CD4-positive, alpha-beta memory T cell (primary cell): ENCODE results near the gene SCAMP3. TPM values are rescaled to one million over a fixed set of nuclear protein-coding genes. Genes with fewer than 3 reads are reported as not detected.
"Not testable (repeated sequence)": the region's sequence is repeated elsewhere in the genome, so short reads cannot be mapped to it uniquely, and the experiment has no call there.

Source experiments
- CTCF ChIA-PET: fragments of 350-600 bp; sonication (Branson Sonifier 250); formaldehyde crosslinking; loops from one replicate; lab custom pipeline; 2021; ENCODE audit warnings: inconsistent platforms; ENCODE audit not compliant: partially characterized antibody; lab: Charles Lee
- POLR2A ChIA-PET: fragments of 350-600 bp; sonication (Branson Sonifier 250); formaldehyde crosslinking; loops from one replicate; lab custom pipeline; 2021; ENCODE audit not compliant: partially characterized antibody; lab: Charles Lee
- DNase-seq, 5 donors: peaks; one replicate each; pipeline versions ENCODE4 v3.0.0 to v3.0.0-alpha.2; 2020 to 2022; ENCODE audit warnings: mixed read lengths in 1 of 5
- H3K27ac ChIP-seq: one replicate; pipeline ENCODE4 v1.7.0; 2013; ENCODE audit warnings: low read depth, low read length
- H3K27me3 ChIP-seq: 2 replicates; pipeline ENCODE4 v1.7.0; 2013; ENCODE audit warnings: mild to moderate bottlenecking, low read length, moderate library complexity; ENCODE audit not compliant: insufficient read depth
- H3K36me3 ChIP-seq: 2 replicates; pipeline ENCODE4 v1.7.0; 2013; ENCODE audit warnings: mild to moderate bottlenecking, low read length, moderate library complexity; ENCODE audit not compliant: insufficient read depth
- H3K4me1 ChIP-seq: 2 replicates; pipeline ENCODE4 v1.7.0; 2013; ENCODE audit warnings: mild to moderate bottlenecking, low read length, moderate library complexity; ENCODE audit not compliant: insufficient read depth
- H3K4me3 ChIP-seq, 2 donors: one replicate each; pipeline ENCODE4 v1.7.0; 2013; ENCODE audit warnings: low read length in 2 of 2, mild to moderate bottlenecking in 1 of 2
- H3K9me3 ChIP-seq, 2 donors: one replicate each; pipeline ENCODE4 v1.7.0; 2013; ENCODE audit warnings: low read length in 2 of 2, control low read depth in 1 of 2; ENCODE audit not compliant: control insufficient read depth in 1 of 2
- H3K27ac Mint-ChIP-seq, 7 donors: one replicate each; pipeline ENCODE4 v1.8.0; 2020 to 2021; ENCODE audit warnings: mixed read lengths in 7 of 7, mild to moderate bottlenecking in 6 of 7, inconsistent platforms in 3 of 7, moderate library complexity in 3 of 7
- H3K27me3 Mint-ChIP-seq, 2 donors: one replicate each; pipeline ENCODE4 v1.8.0; 2020 to 2021; ENCODE audit warnings: mixed read lengths in 2 of 2
- H3K36me3 Mint-ChIP-seq, 2 donors: one replicate each; pipeline ENCODE4 v1.8.0; 2020 to 2021; ENCODE audit warnings: mixed read lengths in 2 of 2, inconsistent platforms in 1 of 2, mild to moderate bottlenecking in 1 of 2
- H3K4me1 Mint-ChIP-seq, 4 donors: one replicate each; pipeline ENCODE4 v1.8.0; 2020 to 2021; ENCODE audit warnings: mixed read lengths in 4 of 4, mild to moderate bottlenecking in 1 of 4
- H3K4me3 Mint-ChIP-seq, 8 donors: one replicate each; pipeline ENCODE4 v1.8.0; 2020 to 2021; ENCODE audit warnings: mixed read lengths in 8 of 8, mild to moderate bottlenecking in 7 of 8, moderate library complexity in 6 of 8, inconsistent platforms in 3 of 8
- H3K9me3 Mint-ChIP-seq, 8 donors: one replicate each; pipeline ENCODE4 v1.8.0; 2020 to 2021; ENCODE audit warnings: mixed read lengths in 8 of 8, mild to moderate bottlenecking in 5 of 8, inconsistent platforms in 3 of 8, moderate library complexity in 1 of 8
- intact Hi-C: fragments of 100-400 bp; cut with micrococcal nuclease; formaldehyde crosslinking; loops from one replicate; pipeline ENCODE4 v1.15.1; 2023
- polyA plus RNA-seq, 2 donors: library from polyadenylated mRNA; unstranded; fragments of 300-500 nt; fragmentation: Illumina TruSeq; gene quantifications; one replicate each; pipeline ENCODE4 v1.2.3, GENCODE V29; 2021
- total RNA-seq, 2 experiments: library from RNA; stranded (reverse); gene quantifications; one replicate each; pipeline ENCODE4 v1.2.3, GENCODE V29; 2021

Gene SCAMP3
- total and polyA plus RNA-seq, 4 experiments from 2014 or later = 94.4 to 160 (median 116) TPM

DNA sequence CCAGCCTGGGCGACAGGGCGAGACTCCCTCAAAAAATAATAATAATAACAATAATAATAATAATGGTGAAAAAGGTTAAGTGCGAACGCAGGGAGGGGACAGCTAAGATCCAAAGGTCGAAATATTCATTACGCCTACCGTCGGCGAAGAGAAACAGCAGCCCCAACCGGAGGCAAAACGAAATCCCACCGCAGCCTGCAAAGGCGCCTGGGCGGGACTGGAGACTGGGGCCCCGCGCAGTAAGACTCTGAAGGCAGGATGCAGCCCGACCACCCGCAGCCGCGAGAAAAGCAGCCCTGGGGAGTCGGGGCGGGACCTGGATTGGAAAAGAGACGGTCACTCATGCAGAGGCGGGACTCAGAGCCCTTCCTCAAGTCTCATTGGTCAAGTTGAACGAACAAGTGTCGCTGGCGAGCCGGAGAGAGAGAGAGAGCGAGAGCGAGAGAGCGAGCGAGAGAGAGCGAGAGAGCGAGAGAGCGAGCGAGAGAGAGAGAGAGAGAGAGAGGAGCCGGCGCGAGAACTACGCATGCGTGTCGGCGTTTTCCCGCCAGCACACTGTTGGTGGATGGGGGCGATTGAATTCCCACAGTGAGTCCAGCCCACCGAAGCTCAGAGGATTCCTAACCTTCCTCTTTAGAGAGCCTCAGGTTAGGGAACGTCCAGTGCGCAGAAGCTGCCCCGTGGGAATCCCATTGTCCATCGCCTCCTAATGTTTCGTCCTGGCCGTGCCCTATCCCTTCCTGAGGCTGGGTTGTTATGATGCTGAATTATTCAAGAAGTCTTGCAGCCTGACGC lies 17.6 kb downstream of the SCAMP3 start:
- peak overlapping the region; percentile 78 for H3K27ac ChIP-seq
- H3K9me3 ChIP-seq = no peaks in the 10 kb centered on the region
- intact Hi-C loops = loop anchor here (1.0 to 5.0 kb wide), 5 partner anchors 17 to 72 kb away; partner anchors contain the start of genes HCN3, KRTCAP2, MTX1 and THBS3
- peaks cover 47% of the 10 kb centered on the region for H3K4me1 ChIP-seq
- CTCF ChIA-PET = interaction anchor here (0.6 to 3.7 kb wide), 9 partner anchors 17 to 77 kb away, joined by 3 to 14 read pairs (median 5); partner anchors contain the start of genes KRTCAP2, MTX1, RUSC1 and THBS3
- peaks cover 3% of the 10 kb centered on the region in 2 donors for H3K27me3 Mint-ChIP-seq
- H3K36me3 Mint-ChIP-seq = peaks cover 0 to 9% of the 10 kb centered on the region in 2 donors
- peak overlapping the region; percentile 95 to 100 (median 99) for H3K27ac Mint-ChIP-seq
- H3K36me3 ChIP-seq = no peaks in the 10 kb centered on the region
- peaks cover 0 to 9% (median 2%) of the 10 kb centered on the region in 8 donors for H3K9me3 Mint-ChIP-seq
- H3K27me3 ChIP-seq = no peaks in the 10 kb centered on the region
- H3K4me3 ChIP-seq = peak overlapping the region; percentile 11 to 73
- peak; percentile 94 to 98 (median 96) for DNase-seq
- POLR2A ChIA-PET = interaction anchor here (0.6 to 3.5 kb wide), 30 partner anchors 9 to 873 kb away, joined by 3 to 47 read pairs (median 4); partner anchors contain the start of genes ASH1L, CLK2, ENTREP3 and GON4L
- peak overlapping the region; percentile 90 to 98 (median 93) for H3K4me3 Mint-ChIP-seq
- peaks cover 14 to 58% (median 39%) of the 10 kb centered on the region in 4 donors for H3K4me1 Mint-ChIP-seq

DNA sequence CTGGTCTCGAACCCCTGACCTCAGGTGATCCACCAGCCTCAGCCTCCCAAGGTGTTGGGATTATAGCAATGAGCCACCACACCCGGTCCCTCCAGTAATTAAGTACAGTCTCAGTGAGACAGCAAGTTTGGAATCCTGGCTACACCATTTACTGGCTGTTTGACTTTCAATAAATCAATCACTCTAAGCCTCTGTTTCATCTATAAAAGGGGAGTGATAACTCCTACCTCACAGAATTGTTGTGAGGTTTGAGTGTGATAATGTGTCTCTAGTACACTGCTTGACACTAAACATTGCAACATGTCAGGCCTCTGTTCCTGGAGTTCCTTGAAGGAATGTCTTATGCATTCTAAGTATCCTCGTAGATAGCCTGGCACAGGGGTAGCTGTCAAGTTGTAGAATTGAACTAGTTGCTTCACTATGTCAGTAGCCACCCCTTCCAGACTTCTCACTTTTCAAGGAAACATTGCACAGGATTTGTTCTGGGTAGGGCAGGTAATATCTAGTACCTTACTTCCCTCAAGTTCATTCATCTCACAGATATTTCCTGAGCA lies 19.3 kb downstream of the SCAMP3 start:
- peak overlapping the region; percentile 78 for H3K27ac ChIP-seq
- Mint-ChIP-seq H3K9me3 (peaks cover 0 to 9% (median 2%) of the 10 kb centered on the region in 8 donors), H3K27me3 (peaks cover 3% of the 10 kb centered on the region in 2 donors), H3K4me1 (peaks cover 16 to 59% (median 43%) of the 10 kb centered on the region in 4 donors), H3K27ac (peak overlapping the region; percentile 84 to 100 (median 99)), H3K36me3 (peaks cover 3 to 20% of the 10 kb centered on the region in 2 donors), H3K4me3 (peak overlapping the region; percentile 90 to 98 (median 93))
- CTCF ChIA-PET = interaction anchor here (0.7 to 3.2 kb wide), 5 partner anchors 8 to 70 kb away, joined by 3 to 14 read pairs (median 4); partner anchors contain the start of genes KRTCAP2, MTX1 and THBS3
- H3K36me3 ChIP-seq = no peaks in the 10 kb centered on the region
- H3K4me3 ChIP-seq = no peak overlapping the region
- H3K4me1 ChIP-seq = peaks cover 47% of the 10 kb centered on the region
- no peak for DNase-seq
- H3K27me3 ChIP-seq = no peaks in the 10 kb centered on the region
- intact Hi-C loops = loop anchor here (5.0 kb wide), 4 partner anchors 34 to 71 kb away; partner anchors contain the start of genes HCN3, KRTCAP2, MTX1 and THBS3
- POLR2A ChIA-PET = interaction anchor here (0.8 to 3.5 kb wide), 8 partner anchors 11 to 81 kb away, joined by 3 to 47 read pairs (median 17); partner anchors contain the start of genes ENTREP3, MTX1, SCAMP3 and THBS3
- H3K9me3 ChIP-seq = no peaks in the 10 kb centered on the region

DNA sequence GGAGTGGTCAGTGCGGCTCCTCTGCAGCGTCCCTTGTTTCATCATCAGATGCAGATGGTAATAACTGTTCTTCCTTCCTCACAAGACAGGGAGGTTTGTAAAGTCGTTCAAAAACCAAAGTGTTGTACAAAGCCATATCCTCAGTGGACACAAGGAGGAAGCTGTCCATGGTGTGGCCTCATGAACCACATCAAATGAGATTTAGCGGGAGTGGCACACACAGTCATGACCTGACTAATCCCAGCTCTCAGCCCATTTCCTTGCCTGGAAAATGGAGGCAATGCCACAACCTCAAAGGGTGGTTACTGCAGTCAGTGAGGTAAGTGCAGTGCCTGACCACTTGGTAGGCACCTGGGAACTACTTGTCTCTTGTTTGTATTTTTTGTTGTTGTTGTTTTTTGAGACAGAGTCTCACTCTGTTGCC lies 20.3 kb downstream of the SCAMP3 start:
- DNase-seq = no peak
- H3K36me3 Mint-ChIP-seq = peaks cover 6 to 28% of the 10 kb centered on the region in 2 donors

DNA sequence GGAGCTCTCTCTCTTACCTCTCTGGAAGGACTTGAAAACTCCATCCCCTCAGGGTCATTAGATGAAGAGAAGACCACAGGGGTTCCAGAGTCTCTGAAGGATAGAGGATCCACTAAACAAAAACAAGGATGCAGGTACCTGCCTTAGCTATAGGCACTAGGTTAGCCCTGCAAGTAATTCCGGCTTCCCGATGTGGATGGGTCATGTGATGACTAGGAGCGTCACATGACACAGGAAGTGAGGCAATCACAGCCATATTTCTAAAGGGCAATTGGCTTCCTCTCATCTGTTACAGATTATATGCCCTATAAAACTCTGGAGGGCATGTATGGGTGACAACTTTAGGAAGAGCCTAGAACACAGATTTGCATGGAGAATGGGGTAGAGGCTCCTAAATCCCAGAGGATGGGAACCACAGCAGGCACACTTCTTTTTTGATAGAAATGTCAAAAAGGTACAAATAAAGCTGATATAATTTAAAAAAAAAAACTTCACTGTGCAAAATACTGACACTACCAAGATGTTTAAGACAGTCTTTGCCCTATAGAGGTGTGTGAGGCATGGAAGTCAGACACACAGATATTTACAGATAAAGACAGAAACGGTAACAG lies 21.0 kb downstream of the SCAMP3 start:
- Mint-ChIP-seq H3K27me3 (peaks cover 3% of the 10 kb centered on the region in 2 donors), H3K9me3 (peaks cover 0 to 9% (median 2%) of the 10 kb centered on the region in 8 donors), H3K27ac (peak overlapping the region; percentile 77 to 99 (median 90)), H3K4me3 (peak overlapping the region; percentile 81 to 92 (median 88)), H3K4me1 (peaks cover 16 to 66% (median 48%) of the 10 kb centered on the region in 4 donors), H3K36me3 (peaks cover 13 to 34% of the 10 kb centered on the region in 2 donors)
- H3K4me1 ChIP-seq = peaks cover 51% of the 10 kb centered on the region
- ChIA-PET CTCF (interaction anchor here (0.6 to 2.0 kb wide), 4 partner anchors 9 to 360 kb away, joined by 3 to 8 read pairs (median 4); no protein-coding TSS in a partner anchor), POLR2A (interaction anchor here (0.7 to 2.0 kb wide), 10 partner anchors 9 to 368 kb away, joined by 3 to 14 read pairs (median 4); partner anchors contain the start of genes ASH1L, CLK2 and KRTCAP2)
- peaks cover 4% of the 10 kb centered on the region for H3K36me3 ChIP-seq
- no peaks in the 10 kb centered on the region for H3K9me3 ChIP-seq
- H3K4me3 ChIP-seq = peak overlapping the region; percentile 44 to 58
- H3K27ac ChIP-seq = peak overlapping the region; percentile 57
- peak; percentile 70 to 81 (median 73) for DNase-seq
- no peaks in the 10 kb centered on the region for H3K27me3 ChIP-seq
- intact Hi-C loops = loop anchor here (5.0 kb wide), 4 partner anchors 34 to 69 kb away; partner anchors contain the start of genes HCN3, KRTCAP2, MTX1 and THBS3

More for the DNA sequence above, 20.3 kb downstream of the SCAMP3 start:
- no peaks in the 10 kb centered on the region for H3K27me3 ChIP-seq
- H3K36me3 ChIP-seq = no peaks in the 10 kb centered on the region
- peaks cover 47% of the 10 kb centered on the region for H3K4me1 ChIP-seq
- ChIA-PET CTCF (interaction anchor here (0.6 to 2.0 kb wide), 5 partner anchors 9 to 359 kb away, joined by 3 to 8 read pairs (median 4); no protein-coding TSS in a partner anchor), POLR2A (interaction anchor here (0.8 to 2.0 kb wide), 7 partner anchors 9 to 368 kb away, joined by 3 to 14 read pairs (median 4); partner anchors contain the start of genes ASH1L, CLK2 and KRTCAP2)
- intact Hi-C loops = loop anchor here (5.0 kb wide), 4 partner anchors 35 to 70 kb away; partner anchors contain the start of genes HCN3, KRTCAP2, MTX1 and THBS3
- Mint-ChIP-seq H3K4me1 (peaks cover 16 to 62% (median 43%) of the 10 kb centered on the region in 4 donors), H3K9me3 (peaks cover 0 to 9% (median 2%) of the 10 kb centered on the region in 8 donors), H3K4me3 (peak overlapping the region in 4 of 8 donors; percentile 11 to 92 (median 52)), H3K27me3 (peaks cover 3% of the 10 kb centered on the region in 2 donors), H3K27ac (peak overlapping the region; percentile 77 to 100 (median 90))
- no peaks in the 10 kb centered on the region for H3K9me3 ChIP-seq
- H3K4me3 ChIP-seq = no peak overlapping the region
- peak overlapping the region; percentile 14 for H3K27ac ChIP-seq

DNA sequence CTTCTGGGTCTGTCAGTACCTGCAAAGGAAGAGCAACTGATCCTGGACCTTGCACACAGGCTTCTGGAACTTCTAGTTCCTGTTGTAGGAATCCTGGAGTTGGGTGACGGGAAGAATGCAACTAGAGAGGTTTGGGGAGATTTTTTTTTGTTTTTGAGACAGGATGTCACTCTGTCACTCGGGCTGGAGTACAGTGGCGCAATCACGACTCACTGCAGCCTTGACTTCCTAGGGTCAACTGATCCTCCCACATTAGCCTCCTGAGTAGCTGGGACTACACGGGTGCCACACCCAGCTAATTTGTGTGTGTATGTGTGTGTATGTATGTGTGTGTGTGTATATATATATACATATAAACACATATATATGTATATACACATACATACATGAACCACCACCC lies 25.7 kb downstream of the SCAMP3 start:
- intact Hi-C loops = no loop called here
- H3K27ac ChIP-seq = no peak overlapping the region
- H3K27me3 ChIP-seq = no peaks in the 10 kb centered on the region
- CTCF ChIA-PET = interaction anchor here (0.5 to 1.7 kb wide), 3 partner anchors 13 to 29 kb away, joined by 3 to 7 read pairs (median 3); no protein-coding TSS in a partner anchor
- H3K9me3 Mint-ChIP-seq = no peaks in the 10 kb centered on the region
- no peaks in the 10 kb centered on the region for H3K27me3 Mint-ChIP-seq
- H3K9me3 ChIP-seq = no peaks in the 10 kb centered on the region
- peak overlapping the region in 6 of 7 donors; percentile 62 to 95 (median 78) for H3K27ac Mint-ChIP-seq
- peaks cover 6% of the 10 kb centered on the region for H3K36me3 ChIP-seq
- POLR2A ChIA-PET = no interaction called here
- no peak for DNase-seq
- H3K36me3 Mint-ChIP-seq = peaks cover 21 to 38% of the 10 kb centered on the region in 2 donors
- no peak overlapping the region for H3K4me3 ChIP-seq
- H3K4me1 Mint-ChIP-seq = peaks cover 15 to 36% (median 29%) of the 10 kb centered on the region in 4 donors
- H3K4me3 Mint-ChIP-seq = peak overlapping the region in 1 of 8 donors; percentile 35
- peaks cover 32% of the 10 kb centered on the region for H3K4me1 ChIP-seq

DNA sequence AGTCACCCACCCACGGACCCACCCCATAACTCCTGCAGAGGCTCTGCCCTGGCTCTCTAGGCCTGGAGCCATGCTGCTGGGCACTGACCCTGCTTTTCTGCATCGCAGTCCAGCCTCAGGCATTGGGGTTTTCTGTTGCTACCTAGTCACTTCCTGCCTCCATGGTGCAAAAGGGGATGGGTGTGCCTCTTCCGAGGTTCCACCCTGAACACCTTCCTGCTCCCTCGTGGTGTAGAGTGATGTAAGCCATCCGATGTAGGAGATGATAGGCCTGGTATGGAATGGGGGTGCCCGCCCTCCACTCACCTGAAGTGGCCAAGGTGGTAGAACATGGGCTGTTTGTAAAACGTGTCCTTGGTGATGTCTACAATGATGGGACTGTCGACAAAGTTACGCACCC lies 26.8 kb downstream of the SCAMP3 start:
- intact Hi-C loops, H3K4me3 ChIP-seq, POLR2A ChIA-PET, H3K9me3 Mint-ChIP-seq, H3K27me3 ChIP-seq, H3K27me3 Mint-ChIP-seq, H3K36me3 ChIP-seq, H3K9me3 ChIP-seq: not testable (repeated sequence)
- Mint-ChIP-seq H3K36me3 (peaks cover 21 to 33% of the 10 kb centered on the region in 2 donors), H3K4me1 (peaks cover 9 to 25% (median 21%) of the 10 kb centered on the region in 4 donors), H3K4me3 (peak overlapping the region in 6 of 8 donors; percentile 2 to 71 (median 46)), H3K27ac (peak overlapping the region; percentile 74 to 95 (median 86))
- peak in 2 of 5 donors; percentile 26 to 39 for DNase-seq
- Histone ChIP-seq H3K27ac (peak overlapping the region; percentile 14), H3K4me1 (peaks cover 22% of the 10 kb centered on the region)
- CTCF ChIA-PET = interaction anchor here (1.7 kb wide), 1 partner anchor 15 kb away, joined by 7 read pairs; no protein-coding TSS in a partner anchor
